SU-DHL-6 (cell line): Measurements from ENCODE around the gene DHX15.

ENCODE experiments used
- CTCF ChIP-seq: fragments of 200-600 bp; sonication (generic); IDR thresholded peaks from one replicate; pipeline ENCODE4 v1.5.1; 2017; ENCODE audit warnings: antibody characterized with exemption, mild to moderate bottlenecking, low read length, moderate library complexity; ENCODE audit not compliant: insufficient read depth, poor library complexity, severe bottlenecking
- EZH2phosphoT487 ChIP-seq: fragments of 200-600 bp; sonication (generic), shearing (Covaris generic); conservative IDR thresholded peaks from 2 replicates; pipeline ENCODE4 v1.6.1; 2018; ENCODE audit warnings: mild to moderate bottlenecking, antibody characterized with exemption, low read length, moderate library complexity, mixed read lengths

- TF ChIP-seq CTCF (no peak), EZH2phosphoT487 (no peak)
Observed at GRCh38 chr4:24603343-24603742, 19.0 kb upstream of the DHX15 start.
